Adipocyte (in vitro differentiated cells): ENCODE data around the gene HMGB4.

ENCODE experiments used
- DNase-seq: peaks from one replicate; pipeline ENCODE4 v3.0.0-alpha.2; 2015; ENCODE audit warnings: low read depth
- H3K27me3 ChIP-seq: replicated peaks from 2 replicates; pipeline ENCODE4 v1.7.0; 2013; ENCODE audit warnings: mild to moderate bottlenecking, low read length, moderate library complexity; ENCODE audit not compliant: control insufficient read depth, insufficient read depth
- H3K36me3 ChIP-seq: 2 replicates; pipeline ENCODE4 v1.7.0; 2013; ENCODE audit warnings: low read length, mild to moderate bottlenecking, moderate library complexity; ENCODE audit not compliant: control insufficient read depth, insufficient read depth, severe bottlenecking
- H3K4me1 ChIP-seq: 2 replicates; pipeline ENCODE4 v1.7.0; 2013; ENCODE audit warnings: mild to moderate bottlenecking, low read length, moderate library complexity; ENCODE audit not compliant: control insufficient read depth, insufficient read depth
- H3K4me3 ChIP-seq: 2 replicates; pipeline ENCODE4 v1.7.0; 2013; ENCODE audit warnings: mild to moderate bottlenecking, low read length, moderate library complexity
- H3K9ac ChIP-seq: 2 replicates; pipeline ENCODE4 v1.7.0; 2013; ENCODE audit warnings: mild to moderate bottlenecking, low read length, moderate library complexity
- H3K9me3 ChIP-seq: 2 replicates; pipeline ENCODE4 v1.7.0; 2013; ENCODE audit warnings: mild to moderate bottlenecking, low read length, moderate library complexity; ENCODE audit not compliant: control insufficient read depth

Gene HMGB4

DNA sequence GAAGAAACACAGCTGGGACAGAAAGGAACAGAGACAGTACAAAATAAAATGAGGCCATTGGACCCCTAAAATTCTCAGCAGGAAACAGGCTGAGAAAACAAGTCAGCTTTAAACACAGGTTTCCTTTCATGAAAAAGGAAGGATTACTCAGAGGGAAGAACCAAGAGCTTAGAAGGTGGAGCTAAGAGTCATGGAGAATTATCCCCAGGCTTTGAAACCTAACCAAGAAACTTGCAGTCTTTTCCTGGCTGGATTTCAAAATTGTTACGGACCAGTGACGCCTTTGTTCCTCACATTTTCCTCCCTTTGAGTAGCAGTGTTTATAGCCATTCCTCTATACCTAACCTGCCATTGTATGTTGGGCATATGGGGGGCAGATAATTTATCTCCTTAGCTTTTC lies 8.8 kb downstream of the HMGB4 start:
- Histone ChIP-seq H3K9ac (no peak overlapping the region), H3K9me3 (no peaks in the 10 kb centered on the region), H3K4me1 (peaks cover 16% of the 10 kb centered on the region), H3K36me3 (no peaks in the 10 kb centered on the region), H3K27me3 (no peaks in the 10 kb centered on the region), H3K4me3 (no peak overlapping the region)
- no peak for DNase-seq

- Histone ChIP-seq H3K4me3 (no peak overlapping the region), H3K27me3 (no peaks in the 10 kb centered on the region), H3K36me3 (no peaks in the 10 kb centered on the region), H3K9me3 (no peaks in the 10 kb centered on the region), H3K9ac (no peak overlapping the region), H3K4me1 (peaks cover 19% of the 10 kb centered on the region)
- no peak for DNase-seq
Measured at GRCh38 chr1:33874636-33875035, 10.8 kb downstream of the HMGB4 start.

GRCh38 chr1:33875862-33876261 lies 12.0 kb downstream of the HMGB4 start:
- Histone ChIP-seq H3K27me3 (no peaks in the 10 kb centered on the region), H3K9me3 (no peaks in the 10 kb centered on the region), H3K4me3 (no peak overlapping the region), H3K4me1 (peaks cover 19% of the 10 kb centered on the region), H3K36me3 (no peaks in the 10 kb centered on the region), H3K9ac (no peak overlapping the region)
- no peak for DNase-seq

GRCh38 chr1:33876970-33877650 lies 13.2 kb downstream of the HMGB4 start:
- no peak overlapping the region for H3K9ac ChIP-seq
- H3K27me3 ChIP-seq: no peaks in the 10 kb centered on the region
- H3K4me1 ChIP-seq: peaks cover 19% of the 10 kb centered on the region
- no peaks in the 10 kb centered on the region for H3K36me3 ChIP-seq
- H3K9me3 ChIP-seq: no peaks in the 10 kb centered on the region
- peak overlapping the region; percentile 13 for H3K4me3 ChIP-seq
- peak; percentile 58 for DNase-seq

- Histone ChIP-seq H3K36me3 (no peaks in the 10 kb centered on the region), H3K27me3 (no peaks in the 10 kb centered on the region), H3K9ac (no peak overlapping the region), H3K4me1 (peaks cover 19% of the 10 kb centered on the region), H3K4me3 (no peak overlapping the region), H3K9me3 (no peaks in the 10 kb centered on the region)
- DNase-seq: no peak
Measured at GRCh38 chr1:33878392-33878791, 14.5 kb downstream of the HMGB4 start.

GRCh38 chr1:33880305-33880704 lies 16.4 kb downstream of the HMGB4 start:
- peak; percentile 29 for DNase-seq

GRCh38 chr1:33886496-33886895 lies 22.6 kb downstream of the HMGB4 start:
- Histone ChIP-seq H3K9ac (no peak overlapping the region), H3K36me3 (no peaks in the 10 kb centered on the region), H3K9me3 (no peaks in the 10 kb centered on the region), H3K4me3 (no peak overlapping the region), H3K4me1 (peaks cover 13% of the 10 kb centered on the region), H3K27me3 (no peaks in the 10 kb centered on the region)
- DNase-seq: no peak

More at GRCh38 chr1:33880305-33880704, 16.4 kb downstream of the HMGB4 start:
- Histone ChIP-seq H3K4me1 (peaks cover 19% of the 10 kb centered on the region), H3K4me3 (no peak overlapping the region), H3K9me3 (no peaks in the 10 kb centered on the region), H3K27me3 (no peaks in the 10 kb centered on the region), H3K9ac (no peak overlapping the region), H3K36me3 (no peaks in the 10 kb centered on the region)

- peak overlapping the region; percentile 21 for H3K4me3 ChIP-seq
- H3K9me3 ChIP-seq: no peaks in the 10 kb centered on the region
- H3K36me3 ChIP-seq: no peaks in the 10 kb centered on the region
- H3K4me1 ChIP-seq: peaks cover 26% of the 10 kb centered on the region
- H3K9ac ChIP-seq: peak overlapping the region; percentile 49
- no peaks in the 10 kb centered on the region for H3K27me3 ChIP-seq
- peak; percentile 80 for DNase-seq
Measured at GRCh38 chr1:33893147-33893830, 29.4 kb downstream of the HMGB4 start.

DNA sequence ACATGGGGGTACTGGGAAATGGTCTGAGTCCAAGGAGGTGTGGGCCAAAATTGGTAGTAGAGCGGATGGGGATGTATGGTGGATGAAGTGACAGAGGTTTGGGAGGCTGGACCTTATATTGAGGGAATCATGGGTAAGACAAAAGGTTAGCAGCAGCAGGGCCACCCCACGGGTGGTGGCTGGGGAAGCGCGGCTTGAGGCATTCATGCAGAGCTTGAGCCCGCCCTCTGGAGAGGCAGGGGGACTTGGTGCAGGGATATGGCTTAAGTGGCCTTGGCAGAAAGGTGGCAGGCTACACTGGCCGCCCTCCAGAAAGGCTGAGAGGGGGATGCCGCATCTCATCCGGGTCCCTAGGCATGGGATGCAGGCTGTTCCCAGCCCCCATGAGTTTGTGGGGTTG lies 31.5 kb downstream of the HMGB4 start:
- no peak for DNase-seq
- H3K27me3 ChIP-seq: no peaks in the 10 kb centered on the region
- H3K4me3 ChIP-seq: no peak overlapping the region
- no peaks in the 10 kb centered on the region for H3K36me3 ChIP-seq
- no peak overlapping the region for H3K9ac ChIP-seq
- H3K4me1 ChIP-seq: peaks cover 26% of the 10 kb centered on the region
- no peaks in the 10 kb centered on the region for H3K9me3 ChIP-seq

DNA sequence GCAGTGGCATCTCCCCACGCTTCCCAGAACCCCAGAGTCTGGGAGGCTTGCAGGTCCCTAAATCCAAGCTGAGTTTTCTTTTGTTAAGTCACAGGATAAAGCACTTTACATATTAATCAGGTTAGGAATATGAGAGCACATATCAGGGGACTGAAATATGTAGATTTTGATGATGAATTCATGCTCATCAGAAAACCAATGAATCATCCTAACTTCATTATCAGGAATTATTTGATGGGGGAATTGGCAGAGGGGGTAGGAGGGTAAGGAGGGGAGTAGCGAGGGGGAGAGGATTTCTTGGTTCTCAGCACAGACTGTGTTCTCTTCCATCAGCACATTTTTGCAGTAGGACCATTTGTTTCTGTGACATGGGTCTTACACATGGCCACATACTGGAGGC lies 32.1 kb downstream of the HMGB4 start:
- Histone ChIP-seq H3K9ac (no peak overlapping the region), H3K9me3 (no peaks in the 10 kb centered on the region), H3K4me1 (peaks cover 26% of the 10 kb centered on the region), H3K4me3 (no peak overlapping the region), H3K27me3 (no peaks in the 10 kb centered on the region), H3K36me3 (no peaks in the 10 kb centered on the region)
- no peak for DNase-seq

DNA sequence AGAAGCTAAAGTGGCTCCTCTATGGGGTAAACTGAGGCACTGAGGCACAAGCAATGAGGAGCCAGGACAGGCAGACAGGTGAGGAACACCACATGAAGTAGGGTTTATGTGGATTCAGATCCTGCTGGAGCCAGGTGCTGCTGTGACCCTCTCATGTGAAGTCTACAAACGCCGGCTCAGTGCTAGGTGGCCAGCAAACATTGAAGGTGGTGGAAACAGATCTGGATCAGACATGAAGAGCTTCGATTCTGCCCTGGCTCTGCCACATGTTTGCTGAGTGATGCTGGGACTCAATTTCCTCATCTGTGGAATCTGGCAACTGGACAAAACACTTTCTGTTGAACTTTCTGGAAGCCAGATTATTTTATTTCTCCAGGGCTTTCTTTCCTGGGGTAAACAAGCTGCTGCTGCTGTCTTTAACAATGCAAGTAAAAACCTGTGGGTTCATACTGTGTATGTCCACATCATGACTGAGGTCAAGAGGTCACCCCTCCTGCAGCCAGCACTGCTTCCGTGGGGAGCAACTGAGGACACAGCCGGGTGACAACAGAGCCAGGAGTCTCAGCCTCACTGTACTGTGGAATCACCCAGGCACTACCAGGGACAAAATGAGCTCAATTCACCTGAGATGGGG lies 33.3 kb downstream of the HMGB4 start:
- peak; percentile 14 for DNase-seq
- Histone ChIP-seq H3K4me1 (peaks cover 34% of the 10 kb centered on the region), H3K27me3 (no peaks in the 10 kb centered on the region), H3K9ac (no peak overlapping the region), H3K9me3 (no peaks in the 10 kb centered on the region), H3K36me3 (no peaks in the 10 kb centered on the region), H3K4me3 (no peak overlapping the region)
